Mucosa of descending colon (tissue), 3 donors: ENCODE results near the gene REXO1. TPM values are rescaled to one million over a fixed set of nuclear protein-coding genes. Genes with fewer than 3 reads are reported as not detected.

Experiments used
- ATAC-seq: fragments of 200-7000 bp; cut with Tn5 transposase; one replicate; pipeline ENCODE4 v1.9.1; 2020; ENCODE audit warnings: mild to moderate bottlenecking, moderate library complexity
- DNase-seq, 3 donors: peaks; one replicate each; pipeline ENCODE4 v3.0.0-alpha.2; 2020
- H3K36me3 ChIP-seq: fragments of 200-600 bp; one replicate; pipeline ENCODE4 v1.8.0; 2021; ENCODE audit warnings: low read depth, mild to moderate bottlenecking
- H3K4me1 ChIP-seq: fragments of 200-600 bp; one replicate; pipeline ENCODE4 v1.8.0; 2021; ENCODE audit warnings: low read depth, mild to moderate bottlenecking
- H3K4me3 ChIP-seq: fragments of 200-600 bp; one replicate; pipeline ENCODE4 v1.8.0; 2021; ENCODE audit warnings: mild to moderate bottlenecking
- H3K9me3 ChIP-seq: fragments of 200-600 bp; one replicate; pipeline ENCODE4 v1.8.0; 2021; ENCODE audit warnings: mild to moderate bottlenecking
- CTCF ChIP-seq: fragments of 200-600 bp; IDR thresholded peaks from one replicate; pipeline ENCODE4 v1.8.0; 2022; ENCODE audit warnings: antibody characterized with exemption, mild to moderate bottlenecking
- intact Hi-C, 2 donors: fragments of 100-400 bp; cut with DNase I in 1 of 2; cut with micrococcal nuclease in 1 of 2; formaldehyde crosslinking; loops; one replicate each; pipeline versions ENCODE4 v1.11.0 to v1.11.1; 2022; cut with DNase I, micrococcal nuclease
- total RNA-seq, 3 donors: library from RNA; stranded (reverse); fragmentation: NEBNext Ultra II Directional in 2 of 3; extraction: Animal tissue kit (Norgen Biotek cat#: 25700) in 2 of 3; gene quantifications; one replicate each; pipeline versions ENCODE4 v1.2.1 to v1.2.4, GENCODE V29; 2021 to 2023
- donor health status: DM: no; HTN: no; CAD: no; lungs with moderate emphysema.
- donor health status: DM: no; HTN: no; CAD: no.
- donor health status: DM: no; HTN: yes; CAD: no.

Gene REXO1
- total RNA-seq, 3 donors from 2014 or later = 45.4 to 54.3 (median 50.2) TPM

- peak in 2 of 3 donors; percentile 32 to 43 for DNase-seq
- intact Hi-C loops = no loop called here
- Histone ChIP-seq H3K4me3 (no peak overlapping the region), H3K4me1 (peaks cover 4% of the 10 kb centered on the region), H3K9me3 (no peaks in the 10 kb centered on the region), H3K36me3 (no peaks in the 10 kb centered on the region)
- no peak for TF ChIP-seq CTCF
- peak; percentile 49 for ATAC-seq
Measured at GRCh38 chr19:1794424-1795172, 53.7 kb downstream of the REXO1 start.

GRCh38 chr19:1791879-1792278, 56.4 kb downstream of the REXO1 start:
- H3K36me3 ChIP-seq = no peaks in the 10 kb centered on the region
- no peak for TF ChIP-seq CTCF
- no peak overlapping the region for H3K4me3 ChIP-seq
- no peak for ATAC-seq
- no peaks in the 10 kb centered on the region for H3K9me3 ChIP-seq
- intact Hi-C loops = no loop called here
- no peak for DNase-seq
- H3K4me1 ChIP-seq = peaks cover 4% of the 10 kb centered on the region

- H3K4me3 ChIP-seq = no peak overlapping the region
- no peak for TF ChIP-seq CTCF
- H3K4me1 ChIP-seq = no peaks in the 10 kb centered on the region
- DNase-seq (no peak), ATAC-seq (no peak)
- intact Hi-C loops = no loop called here
- H3K36me3 ChIP-seq = no peaks in the 10 kb centered on the region
- no peaks in the 10 kb centered on the region for H3K9me3 ChIP-seq
Measured at GRCh38 chr19:1790054-1790792, 58.1 kb downstream of the REXO1 start.

GRCh38 chr19:1789261-1790041, 58.8 kb downstream of the REXO1 start:
- H3K36me3 ChIP-seq = no peaks in the 10 kb centered on the region
- ATAC-seq = peak; percentile 42
- TF ChIP-seq CTCF = no peak

GRCh38 chr19:1787116-1787515, 61.2 kb downstream of the REXO1 start:
- intact Hi-C loops = no loop called here
- ATAC-seq (no peak), DNase-seq (no peak)
- Histone ChIP-seq H3K9me3 (no peaks in the 10 kb centered on the region), H3K4me3 (no peak overlapping the region), H3K4me1 (no peaks in the 10 kb centered on the region), H3K36me3 (no peaks in the 10 kb centered on the region)
- TF ChIP-seq CTCF = no peak

More at GRCh38 chr19:1789261-1790041, 58.8 kb downstream of the REXO1 start:
- intact Hi-C loops = no loop called here
- H3K4me3 ChIP-seq = no peak overlapping the region
- H3K9me3 ChIP-seq = no peaks in the 10 kb centered on the region
- no peak for DNase-seq
- no peaks in the 10 kb centered on the region for H3K4me1 ChIP-seq
